GM19372 (cell line): ENCODE results near the gene ACACB.

Experiments used
- ATAC-seq: cut with Tn5 transposase; IDR thresholded peaks from one replicate; pipeline ENCODE4 v1.9.1; 2021; ENCODE audit warnings: mild to moderate bottlenecking, low read depth, moderate library complexity; ENCODE audit not compliant: unreplicated experiment

Gene ACACB

GRCh38 chr12:109271418-109271817 is 155.0 kb downstream of the ACACB start:
- ATAC-seq, result no peak

- ATAC-seq, result no peak
These were observed 157.0 kb downstream of the ACACB start for GRCh38 chr12:109273354-109273753.

GRCh38 chr12:109274381-109274780 is 158.0 kb downstream of the ACACB start:
- no peak for ATAC-seq

GRCh38 chr12:109275173-109275572 is 158.8 kb downstream of the ACACB start:
- ATAC-seq, result no peak

- ATAC-seq, result no peak
These were observed 159.8 kb downstream of the ACACB start for GRCh38 chr12:109276160-109276559.

- ATAC-seq, result no peak
These were observed 161.0 kb downstream of the ACACB start for GRCh38 chr12:109277255-109277898.

- no peak for ATAC-seq
These were observed 161.7 kb downstream of the ACACB start for GRCh38 chr12:109277899-109278762.

- ATAC-seq, result no peak
These were observed 162.5 kb downstream of the ACACB start for GRCh38 chr12:109278912-109279311.

- ATAC-seq, result no peak
These were observed 163.1 kb downstream of the ACACB start for GRCh38 chr12:109279525-109279924.

- ATAC-seq, result no peak
These were observed 165.1 kb downstream of the ACACB start for GRCh38 chr12:109281452-109281851.

- ATAC-seq, result no peak
These were observed 168.0 kb downstream of the ACACB start for GRCh38 chr12:109284392-109284791.

- no peak for ATAC-seq
These were observed 169.9 kb downstream of the ACACB start for GRCh38 chr12:109286252-109286651.

- no peak for ATAC-seq
These were observed 170.3 kb downstream of the ACACB start for GRCh38 chr12:109286652-109287051.

GRCh38 chr12:109287181-109287580 is 170.8 kb downstream of the ACACB start:
- ATAC-seq, result no peak

- ATAC-seq, result no peak
These were observed 171.6 kb downstream of the ACACB start for GRCh38 chr12:109287811-109288469.

- ATAC-seq, result no peak
These were observed 172.2 kb downstream of the ACACB start for GRCh38 chr12:109288571-109288970.

- no peak for ATAC-seq
These were observed 172.6 kb downstream of the ACACB start for GRCh38 chr12:109289004-109289403.

GRCh38 chr12:109289551-109289950 is 173.2 kb downstream of the ACACB start:
- ATAC-seq, result no peak

- ATAC-seq, result no peak
These were observed 173.7 kb downstream of the ACACB start for GRCh38 chr12:109290061-109290460.

GRCh38 chr12:109291117-109291516 is 174.7 kb downstream of the ACACB start:
- ATAC-seq, result no peak
